Right cardiac atrium (tissue), 5 donors: Measurements from ENCODE around the gene LMTK3. TPM values are rescaled to one million over a fixed set of nuclear protein-coding genes. Genes with fewer than 3 reads are reported as not detected.

Experiments
- ATAC-seq, 2 donors: fragments of 200-7000 bp; cut with Tn5 transposase; one replicate each; pipeline versions ENCODE4 v1.8.0 to v1.9.1; 2020; ENCODE audit warnings: moderate library complexity in 2 of 2, mild to moderate bottlenecking in 1 of 2
- DNase-seq, 3 donors: peaks; one replicate each; pipeline ENCODE4 v3.0.0-alpha.2; 2020
- H3K27ac ChIP-seq: one replicate; pipeline ENCODE4 v1.5.1; 2013; ENCODE audit warnings: mild to moderate bottlenecking, low read length, control low read depth, moderate library complexity
- H3K27me3 ChIP-seq: one replicate; pipeline ENCODE4 v1.6.1; 2013; ENCODE audit not compliant: control insufficient read depth, insufficient read depth
- H3K4me1 ChIP-seq: one replicate; pipeline ENCODE4 v1.6.1; 2013; ENCODE audit warnings: low read length; ENCODE audit not compliant: control insufficient read depth, insufficient read depth
- H3K4me3 ChIP-seq: one replicate; pipeline ENCODE4 v1.5.1; 2013; ENCODE audit warnings: low read length, control low read depth
- H3K9me3 ChIP-seq: one replicate; pipeline ENCODE4 v1.6.1; 2013; ENCODE audit warnings: low read length; ENCODE audit not compliant: control insufficient read depth
- WGBS: extraction: QIAGEN DNeasy Blood & Tissue Kit; methylation state at CpG from one replicate; pipeline ENCODE4 v1.1.7; 2013; 5-methylcytosine and 5-hydroxymethylcytosine counted together
- intact Hi-C, 4 donors: fragments of 100-400 bp; cut with DNase I; formaldehyde crosslinking; loops; one replicate each; pipeline versions ENCODE4 v1.11.0 to v1.14.0; 2022 to 2023
- polyA plus RNA-seq: library from polyadenylated mRNA; stranded (reverse); fragments of 200-250 nt; gene quantifications from one replicate; pipeline ENCODE4 v1.2.3, GENCODE V29; 2013
- total RNA-seq, 4 donors: library from RNA; stranded (reverse); fragmentation: NEBNext Ultra II Directional; extraction: Animal tissue kit (Norgen Biotek cat#: 25700); gene quantifications; one replicate each; pipeline ENCODE4 v1.2.1, GENCODE V29; 2021
- donor health status: healthy with polysubstance abuse.
- donor health status: DM: no; HTN: yes; CAD: no.
- donor health status: DM: no; HTN: no; CAD: no.
- donor health status: DM: no; HTN: yes; CAD: no; lungs with severe emphysema.
- donor health status: DM: yes; HTN: yes; CAD: no.

LMTK3 gene
- total and polyA plus RNA-seq, 5 donors = 2.9 to 7.2 (median 4.3) TPM

DNA sequence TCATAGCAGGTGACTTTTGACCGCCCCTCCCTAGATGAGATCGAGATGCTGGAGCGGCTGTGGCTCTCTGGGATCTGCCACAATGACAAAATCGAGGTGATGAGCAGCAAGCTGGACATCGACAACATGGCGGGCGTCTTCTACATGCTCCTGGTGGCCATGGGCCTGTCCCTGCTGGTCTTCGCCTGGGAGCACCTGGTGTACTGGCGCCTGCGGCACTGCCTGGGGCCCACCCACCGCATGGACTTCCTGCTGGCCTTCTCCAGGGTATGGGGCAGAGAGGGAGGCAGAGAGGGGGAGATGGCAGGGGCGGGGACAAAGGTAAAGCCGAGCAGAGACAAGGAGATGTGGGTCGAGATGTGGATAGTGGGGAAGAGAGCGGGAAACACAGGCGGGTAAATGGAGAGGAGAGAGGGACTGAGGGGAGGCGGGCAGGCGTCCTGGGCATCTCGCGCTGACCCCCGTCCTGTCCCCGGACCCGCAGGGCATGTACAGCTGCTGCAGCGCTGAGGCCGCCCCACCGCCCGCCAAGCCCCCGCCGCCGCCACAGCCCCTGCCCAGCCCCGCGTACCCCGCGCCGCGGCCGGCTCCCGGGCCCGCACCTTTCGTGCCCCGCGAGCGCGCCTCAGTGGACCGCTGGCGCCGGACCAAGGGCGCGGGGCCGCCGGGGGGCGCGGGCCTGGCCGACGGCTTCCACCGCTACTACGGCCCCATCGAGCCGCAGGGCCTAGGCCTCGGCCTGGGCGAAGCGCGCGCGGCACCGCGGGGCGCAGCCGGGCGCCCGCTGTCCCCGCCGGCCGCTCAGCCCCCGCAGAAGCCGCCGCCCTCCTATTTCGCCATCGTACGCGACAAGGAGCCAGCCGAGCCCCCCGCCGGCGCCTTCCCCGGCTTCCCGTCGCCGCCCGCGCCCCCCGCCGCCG lies 69.3 kb downstream of the LMTK3 start:
- Histone ChIP-seq H3K4me3 (peak overlapping the region; percentile 34), H3K9me3 (no peaks in the 10 kb centered on the region), H3K27ac (no peak overlapping the region), H3K27me3 (no peaks in the 10 kb centered on the region), H3K4me1 (no peaks in the 10 kb centered on the region)
- peak in 1 of 3 donors; percentile 40 for DNase-seq
- WGBS = 45% methylated on average over 94 of the region's 94 CpGs
- intact Hi-C loops = no loop called here
- ATAC-seq = no peak

DNA sequence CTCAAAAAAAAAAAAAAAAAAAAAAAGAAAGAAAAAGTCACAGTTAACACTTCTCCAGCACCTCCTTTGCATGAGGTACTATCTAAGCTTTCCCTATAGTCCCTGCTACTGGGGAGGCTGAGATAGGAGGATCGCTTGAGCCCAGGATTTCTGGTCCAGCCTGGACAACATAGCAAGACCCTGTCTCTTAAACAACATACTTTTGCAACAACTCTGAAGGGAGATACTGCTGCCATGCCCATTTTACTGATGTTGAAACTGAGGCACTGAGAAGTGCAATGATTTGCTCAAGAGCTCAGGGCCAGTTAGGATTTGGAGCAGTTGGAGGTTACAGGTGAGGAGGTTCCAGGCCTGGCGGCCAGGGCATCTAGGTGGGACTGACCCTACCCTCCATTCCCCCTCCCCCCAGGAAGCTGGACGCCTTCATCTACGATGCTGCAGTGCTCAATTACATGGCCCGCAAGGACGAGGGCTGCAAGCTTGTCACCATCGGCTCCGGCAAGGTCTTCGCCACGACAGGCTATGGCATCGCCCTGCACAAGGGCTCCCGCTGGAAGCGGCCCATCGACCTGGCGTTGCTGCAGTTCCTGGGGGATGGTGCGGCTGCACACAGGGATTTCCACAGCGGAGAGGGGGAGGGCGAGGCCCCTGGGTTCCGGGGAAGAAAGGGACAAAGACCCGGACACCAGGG lies 70.1 kb downstream of the LMTK3 start:
- WGBS = 97% methylated on average over 20 of the region's 20 CpGs
- intact Hi-C loops = no loop called here
- Histone ChIP-seq H3K27ac (no peak overlapping the region), H3K4me3 (no peak overlapping the region), H3K9me3 (no peaks in the 10 kb centered on the region), H3K4me1 (no peaks in the 10 kb centered on the region), H3K27me3 (no peaks in the 10 kb centered on the region)
- DNase-seq (peak in 1 of 3 donors; percentile 42), ATAC-seq (no peak)

DNA sequence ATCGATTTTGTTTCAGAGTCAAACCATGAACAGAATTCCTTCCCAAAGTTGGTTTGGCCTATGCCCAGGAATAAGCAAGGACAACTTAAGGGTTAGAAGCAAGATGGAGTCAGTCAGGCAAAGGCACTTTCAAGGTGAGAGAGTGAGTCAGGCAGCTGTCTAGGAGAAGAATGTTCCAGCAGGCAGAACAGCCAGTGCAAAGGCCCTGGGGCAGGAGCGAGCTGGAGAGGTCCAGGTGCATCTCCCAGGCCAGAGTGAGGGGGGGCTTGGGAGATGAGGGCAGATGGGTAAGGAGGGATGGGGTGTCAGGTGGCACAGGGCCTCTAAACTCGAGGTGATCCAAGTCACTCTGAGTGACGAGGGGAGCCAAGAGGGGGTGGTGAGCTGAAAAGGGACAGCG lies 75.0 kb downstream of the LMTK3 start:
- ATAC-seq = no peak
- intact Hi-C loops = no loop called here
- no peak overlapping the region for H3K4me3 ChIP-seq

More for the DNA sequence above, 75.0 kb downstream of the LMTK3 start:
- no peak for DNase-seq
- no peaks in the 10 kb centered on the region for H3K27me3 ChIP-seq
- no peak overlapping the region for H3K27ac ChIP-seq
- 90% methylated on average over 5 of the region's 5 CpGs for WGBS
- H3K9me3 ChIP-seq = no peaks in the 10 kb centered on the region
- H3K4me1 ChIP-seq = no peaks in the 10 kb centered on the region

Other genes with a start within 250 kb of the LMTK3 start
- under 1 TPM; 0.25 to 0.46 (median 0.42) TPM for gene ZNF114, start 241.8 kb downstream of the LMTK3 start, total RNA-seq
- gene ZNF114, start 241.8 kb downstream of the LMTK3 start, polyA plus RNA-seq = 0.43 TPM
- gene EMP3, start 186.3 kb downstream of the LMTK3 start, total RNA-seq = 100 to 1,000 TPM in 1 of 4 donors, 10 to 100 TPM in 3; 58.0 to 114 (median 80.0) TPM
- 66.7 TPM for gene EMP3, start 186.3 kb downstream of the LMTK3 start, polyA plus RNA-seq
- 10 to 100 TPM; 35.0 to 56.7 (median 47.5) TPM for gene TMEM143, start 147.9 kb downstream of the LMTK3 start, total RNA-seq
- gene TMEM143, start 147.9 kb downstream of the LMTK3 start, polyA plus RNA-seq = 35.0 TPM
- not detected for gene SYNGR4, start 147.5 kb downstream of the LMTK3 start, total RNA-seq
- gene SYNGR4, start 147.5 kb downstream of the LMTK3 start, polyA plus RNA-seq = not detected
- gene KDELR1, start 120.3 kb downstream of the LMTK3 start, total RNA-seq = 100 to 1,000 TPM in 1 of 4 donors, 10 to 100 TPM in 3; 82.3 to 101 (median 90.1) TPM
- gene KDELR1, start 120.3 kb downstream of the LMTK3 start, polyA plus RNA-seq = 82.4 TPM
- gene GRIN2D, start 118.2 kb downstream of the LMTK3 start, total RNA-seq = under 1 TPM; 0.31 to 0.45 (median 0.41) TPM
- gene GRIN2D, start 118.2 kb downstream of the LMTK3 start, polyA plus RNA-seq = 0.18 TPM
- 10 to 100 TPM; 16.0 to 20.4 (median 17.3) TPM for gene GRWD1, start 65.9 kb downstream of the LMTK3 start, total RNA-seq
- 7.2 TPM for gene GRWD1, start 65.9 kb downstream of the LMTK3 start, polyA plus RNA-seq
- under 1 TPM; 0.20 to 0.75 (median 0.23) TPM for gene KCNJ14, start 56.3 kb downstream of the LMTK3 start, total RNA-seq
- gene KCNJ14, start 56.3 kb downstream of the LMTK3 start, polyA plus RNA-seq = 0.16 TPM
- 10 to 100 TPM; 26.0 to 35.0 (median 29.2) TPM for gene CYTH2, start 42.5 kb downstream of the LMTK3 start, total RNA-seq
- 27.4 TPM for gene CYTH2, start 42.5 kb downstream of the LMTK3 start, polyA plus RNA-seq
- under 1 TPM in 2 of 4 donors, not detected in 2; 0.25 to 0.76 TPM for gene SULT2B1, start 40.3 kb upstream of the LMTK3 start, total RNA-seq
- gene SULT2B1, start 40.3 kb upstream of the LMTK3 start, polyA plus RNA-seq = 0.14 TPM
- gene SPACA4, start 94.9 kb upstream of the LMTK3 start, total RNA-seq = not detected
- not detected for gene SPACA4, start 94.9 kb upstream of the LMTK3 start, polyA plus RNA-seq
- gene FAM83E, start 103.2 kb upstream of the LMTK3 start, total RNA-seq = under 1 TPM in 1 of 4 donors, not detected in 3; 0.33 TPM
- gene FAM83E, start 103.2 kb upstream of the LMTK3 start, polyA plus RNA-seq = 0.20 TPM
- gene RPL18, start 107.3 kb upstream of the LMTK3 start, total RNA-seq = 100 to 1,000 TPM; 606 to 773 (median 699) TPM
- gene RPL18, start 107.3 kb upstream of the LMTK3 start, polyA plus RNA-seq = 965 TPM
- gene SPHK2, start 107.7 kb upstream of the LMTK3 start, total RNA-seq = 10 to 100 TPM in 3 of 4 donors, 1 to 10 TPM in 1; 7.3 to 12.7 (median 11.7) TPM
- 11.0 TPM for gene SPHK2, start 107.7 kb upstream of the LMTK3 start, polyA plus RNA-seq
- gene DBP, start 125.5 kb upstream of the LMTK3 start, total RNA-seq = 10 to 100 TPM in 3 of 4 donors, 1 to 10 TPM in 1; 2.8 to 16.9 (median 14.7) TPM
- 9.5 TPM for gene DBP, start 125.5 kb upstream of the LMTK3 start, polyA plus RNA-seq
- 10 to 100 TPM in 3 of 4 donors, 1 to 10 TPM in 1; 8.6 to 16.5 (median 13.2) TPM for gene CA11, start 134.4 kb upstream of the LMTK3 start, total RNA-seq
- gene CA11, start 134.4 kb upstream of the LMTK3 start, polyA plus RNA-seq = 16.6 TPM
- under 1 TPM; 0.19 to 0.94 (median 0.57) TPM for gene NTN5, start 161.2 kb upstream of the LMTK3 start, total RNA-seq
- 0.14 TPM for gene NTN5, start 161.2 kb upstream of the LMTK3 start, polyA plus RNA-seq
- not detected for gene FUT2, start 184.1 kb upstream of the LMTK3 start, total RNA-seq
- 0.09 TPM for gene FUT2, start 184.1 kb upstream of the LMTK3 start, polyA plus RNA-seq
- 1 to 10 TPM; 1.6 to 5.7 (median 3.5) TPM for gene MAMSTR, start 207.9 kb upstream of the LMTK3 start, total RNA-seq
- gene MAMSTR, start 207.9 kb upstream of the LMTK3 start, polyA plus RNA-seq = 4.0 TPM
- 10 to 100 TPM; 13.8 to 19.6 (median 17.5) TPM for gene RASIP1, start 228.8 kb upstream of the LMTK3 start, total RNA-seq
- 20.4 TPM for gene RASIP1, start 228.8 kb upstream of the LMTK3 start, polyA plus RNA-seq
- gene IZUMO1, start 235.1 kb upstream of the LMTK3 start, total RNA-seq = under 1 TPM; 0.18 to 0.54 (median 0.38) TPM
- gene IZUMO1, start 235.1 kb upstream of the LMTK3 start, polyA plus RNA-seq = 0.34 TPM
- 1 to 10 TPM; 2.2 to 4.0 (median 2.6) TPM for gene FUT1, start 240.8 kb upstream of the LMTK3 start, total RNA-seq
- gene FUT1, start 240.8 kb upstream of the LMTK3 start, polyA plus RNA-seq = 3.0 TPM
- not detected for gene FGF21, start 243.7 kb upstream of the LMTK3 start, total RNA-seq
- not detected for gene FGF21, start 243.7 kb upstream of the LMTK3 start, polyA plus RNA-seq